NCI-H1092 treated with DMSO at 0.1 percent for 48 hours (cell line): ENCODE results near the gene ST3GAL2.
"Not testable (repeated sequence)": the region's sequence is repeated elsewhere in the genome, so short reads cannot be mapped to it uniquely, and the experiment has no call there.

Experiments
- DNase-seq: peaks from one replicate; lab custom pipeline; 2025; lab: John Stamatoyannopoulos, UW

ST3GAL2 gene

DNA sequence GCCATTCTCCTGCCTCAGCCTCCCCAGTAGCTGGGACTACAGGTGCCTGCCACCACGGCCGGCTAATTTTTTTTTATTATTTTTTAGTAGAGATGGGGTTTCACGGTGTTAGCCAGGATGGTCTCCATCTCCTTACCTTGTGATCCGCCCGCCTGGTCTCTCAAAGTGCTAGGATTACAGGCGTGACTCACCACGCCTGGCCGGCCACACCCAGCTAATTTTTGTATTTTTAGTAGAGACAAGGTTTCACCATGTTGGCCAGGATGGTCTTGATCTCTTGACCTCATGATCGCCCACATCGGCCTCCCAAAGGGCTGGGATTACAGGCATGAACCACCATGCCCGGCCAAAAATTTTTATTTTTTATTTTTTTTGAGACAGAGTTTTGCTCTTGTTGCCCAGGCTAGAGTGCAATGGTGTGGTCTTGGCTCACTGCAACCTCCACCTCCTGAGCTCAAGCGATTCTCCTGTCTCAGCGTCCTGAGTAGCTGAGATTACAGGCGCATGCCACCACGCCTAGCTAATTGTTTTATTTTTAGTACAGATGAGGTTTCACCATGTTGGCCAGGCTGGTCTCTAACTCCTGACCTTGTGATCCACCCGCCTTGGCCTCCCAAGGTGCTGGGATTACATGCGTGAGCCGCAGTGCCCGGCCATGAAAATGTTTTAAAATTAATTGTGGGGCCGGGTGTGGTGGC lies 52.5 kb downstream of the ST3GAL2 start:
- DNase-seq = not testable (repeated sequence)

DNA sequence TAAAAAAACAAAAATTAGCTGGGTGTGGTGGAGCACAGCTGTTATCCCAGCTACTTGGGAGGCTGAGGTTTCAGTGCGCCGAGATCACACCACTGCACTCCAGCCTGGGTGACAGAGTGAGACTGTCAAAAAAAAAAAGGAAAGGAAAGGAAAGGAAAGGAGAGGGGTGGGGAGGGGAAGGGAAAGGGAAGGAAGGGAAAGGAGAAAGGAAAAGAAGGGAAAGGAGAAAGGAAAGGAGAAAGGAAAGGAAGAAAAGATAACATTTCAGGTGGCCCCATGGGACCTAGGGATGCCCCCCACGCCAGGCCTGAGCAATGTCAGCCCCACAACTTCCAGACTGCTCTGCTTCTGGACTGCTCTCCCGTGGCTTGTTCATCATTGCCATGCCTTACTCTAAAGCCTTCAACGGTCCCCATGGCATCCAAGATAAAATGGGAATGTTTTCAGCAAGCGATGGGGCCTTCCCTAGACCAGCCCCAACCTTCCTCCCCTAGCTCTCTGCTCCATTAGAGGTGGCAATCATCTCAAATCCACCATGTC lies 55.4 kb downstream of the ST3GAL2 start:
- DNase-seq = no peak

DNA sequence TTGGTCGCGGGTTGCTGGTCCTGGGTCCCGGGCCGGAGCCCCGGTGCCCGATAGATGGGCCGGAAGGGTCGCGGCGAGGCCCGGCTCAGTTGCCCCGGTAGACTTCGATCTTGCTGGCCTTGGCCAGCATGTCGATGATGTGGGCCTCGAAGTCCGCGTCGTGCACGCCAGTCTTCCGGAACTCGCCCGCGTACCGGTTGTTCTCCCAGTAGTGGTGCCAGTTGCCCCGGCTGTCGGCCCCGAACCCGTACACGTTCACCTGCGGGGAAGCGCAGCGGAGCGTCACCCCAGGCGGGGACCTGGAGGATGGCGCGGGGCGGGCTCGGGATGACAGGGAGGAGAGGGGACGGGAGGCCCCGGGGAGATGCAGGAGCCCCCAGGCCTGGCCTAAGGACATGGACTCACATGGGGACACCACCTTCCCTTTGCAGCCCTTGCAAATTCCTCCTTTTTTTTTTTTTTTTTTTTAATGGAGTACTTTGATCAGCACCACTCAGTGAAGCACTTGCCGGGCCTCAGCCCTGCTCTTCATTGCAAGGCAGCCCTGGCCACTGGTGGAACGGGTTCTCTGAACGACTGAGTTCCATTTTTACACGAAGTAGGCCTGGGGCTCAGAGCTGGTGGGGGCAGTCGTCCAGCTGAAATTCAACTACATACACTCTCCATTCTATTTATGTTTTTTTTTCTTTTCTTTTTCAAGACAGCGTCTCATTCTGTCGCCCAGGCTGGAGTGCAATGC lies 57.1 kb downstream of the ST3GAL2 start:
- DNase-seq = no peak

DNA sequence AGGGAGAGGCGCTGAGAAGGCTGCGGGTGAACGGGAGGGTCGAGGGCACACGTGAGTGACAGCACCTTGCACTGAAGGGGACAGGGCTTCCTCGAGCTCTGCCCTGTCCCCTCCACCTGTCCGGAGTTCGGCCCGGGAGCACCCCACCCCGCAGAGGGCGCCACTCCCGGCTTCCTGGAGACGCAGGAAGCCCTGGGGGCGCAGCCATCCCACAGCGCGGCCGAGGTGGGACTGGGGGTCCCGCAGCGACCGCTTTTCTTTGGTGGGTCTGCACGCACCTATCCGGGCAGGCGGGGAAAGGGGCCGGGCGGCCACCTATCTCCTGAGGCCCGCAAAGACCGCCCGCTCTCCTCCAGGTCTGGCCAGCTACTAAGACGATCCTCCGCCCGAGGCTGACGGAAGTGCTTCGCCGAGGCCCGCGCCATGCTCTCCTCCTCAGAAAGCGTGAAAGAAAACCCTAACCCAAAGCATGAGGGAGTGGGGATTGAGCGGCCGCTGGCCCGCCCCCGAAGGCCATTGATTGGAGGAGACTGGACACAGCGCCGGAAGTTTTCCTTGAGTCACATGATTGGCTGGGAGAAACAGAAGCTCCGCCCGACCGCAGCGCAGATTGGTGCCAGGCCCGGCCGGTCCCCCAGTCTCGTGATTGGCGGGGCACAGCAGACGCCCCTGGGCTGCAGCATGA lies 57.8 kb downstream of the ST3GAL2 start:
- DNase-seq = peak; percentile 99

DNA sequence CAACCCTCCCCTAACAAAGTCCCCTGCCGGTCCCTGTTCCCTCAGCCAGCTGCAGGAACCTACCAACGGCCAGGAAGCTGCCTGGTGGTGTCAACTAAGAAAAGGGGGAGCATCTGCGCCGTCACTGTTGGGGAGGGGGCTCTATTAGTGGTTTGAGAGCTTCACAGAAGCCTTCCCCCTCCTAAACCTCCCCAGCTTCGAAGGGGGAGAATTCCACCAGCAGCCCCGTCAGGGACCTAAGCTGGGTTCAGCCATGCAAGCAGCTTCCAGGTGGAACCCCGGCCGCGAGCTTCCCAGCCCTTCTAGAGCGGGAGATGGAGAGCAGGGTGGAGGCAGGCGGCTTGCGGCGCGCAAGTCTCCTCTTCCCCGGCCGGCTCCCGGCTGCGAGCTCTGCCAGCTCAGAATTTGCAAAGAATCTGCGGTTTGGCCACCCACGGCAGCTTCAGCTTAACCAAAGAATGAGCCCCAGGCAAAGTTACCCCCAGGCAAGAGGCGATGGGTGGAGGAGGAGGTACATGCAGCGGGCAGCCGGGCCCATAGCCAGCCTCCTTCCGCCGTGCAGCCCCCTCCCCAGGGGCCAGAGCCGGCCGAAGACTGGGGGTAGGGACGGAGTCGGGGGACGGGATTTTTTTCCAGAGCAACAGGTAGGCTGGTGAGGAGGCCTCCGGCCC lies 58.5 kb downstream of the ST3GAL2 start:
- DNase-seq = peak; percentile 56

DNA sequence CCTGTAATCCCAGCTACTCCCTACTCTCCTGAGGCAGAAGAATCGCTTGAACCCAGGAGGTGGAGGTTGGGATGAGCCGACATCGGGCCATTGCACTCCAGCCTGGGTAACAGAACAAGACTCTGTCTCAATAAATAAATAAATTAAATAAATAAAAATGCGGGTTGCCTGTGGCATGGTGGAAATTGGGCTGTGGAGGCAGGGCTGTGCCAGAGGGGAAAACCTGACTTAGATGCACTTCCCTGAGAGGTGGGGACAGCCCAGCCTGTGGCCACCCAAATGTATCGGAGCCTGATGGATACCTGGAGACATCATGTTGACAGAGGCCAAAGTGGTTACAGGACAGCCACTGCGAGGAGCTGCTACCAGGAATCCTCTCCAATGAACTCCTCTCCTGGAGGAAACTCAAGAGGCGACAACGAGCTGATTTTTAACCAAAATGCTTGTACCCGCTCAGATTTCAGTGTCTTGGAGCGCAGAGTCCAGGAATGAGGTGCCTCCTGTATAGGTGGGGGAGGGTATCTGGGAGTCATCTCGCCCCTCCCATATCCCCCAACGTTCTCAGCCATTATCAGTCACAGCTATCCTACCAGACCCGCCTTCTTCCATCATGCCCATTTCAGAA lies 59.9 kb downstream of the ST3GAL2 start:
- DNase-seq = no peak

DNA sequence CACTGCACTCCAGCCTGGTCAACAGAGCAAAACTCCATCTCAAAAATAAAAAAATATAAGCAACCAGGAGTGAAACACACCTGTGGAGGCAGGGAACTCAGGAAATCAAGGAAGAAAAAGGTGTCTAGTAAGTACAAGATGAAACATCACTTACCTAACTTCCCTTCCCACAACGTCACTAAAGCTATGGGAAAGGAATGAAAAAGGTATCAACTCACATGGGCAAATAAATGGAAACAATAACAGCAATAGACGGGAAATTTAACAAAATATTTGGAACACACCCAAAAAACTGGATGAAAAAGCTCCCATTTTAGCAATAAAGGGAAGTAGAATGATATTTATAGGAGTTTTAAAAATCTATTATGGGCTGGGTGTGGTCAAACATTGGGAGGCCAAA lies 61.1 kb downstream of the ST3GAL2 start:
- DNase-seq = no peak

DNA sequence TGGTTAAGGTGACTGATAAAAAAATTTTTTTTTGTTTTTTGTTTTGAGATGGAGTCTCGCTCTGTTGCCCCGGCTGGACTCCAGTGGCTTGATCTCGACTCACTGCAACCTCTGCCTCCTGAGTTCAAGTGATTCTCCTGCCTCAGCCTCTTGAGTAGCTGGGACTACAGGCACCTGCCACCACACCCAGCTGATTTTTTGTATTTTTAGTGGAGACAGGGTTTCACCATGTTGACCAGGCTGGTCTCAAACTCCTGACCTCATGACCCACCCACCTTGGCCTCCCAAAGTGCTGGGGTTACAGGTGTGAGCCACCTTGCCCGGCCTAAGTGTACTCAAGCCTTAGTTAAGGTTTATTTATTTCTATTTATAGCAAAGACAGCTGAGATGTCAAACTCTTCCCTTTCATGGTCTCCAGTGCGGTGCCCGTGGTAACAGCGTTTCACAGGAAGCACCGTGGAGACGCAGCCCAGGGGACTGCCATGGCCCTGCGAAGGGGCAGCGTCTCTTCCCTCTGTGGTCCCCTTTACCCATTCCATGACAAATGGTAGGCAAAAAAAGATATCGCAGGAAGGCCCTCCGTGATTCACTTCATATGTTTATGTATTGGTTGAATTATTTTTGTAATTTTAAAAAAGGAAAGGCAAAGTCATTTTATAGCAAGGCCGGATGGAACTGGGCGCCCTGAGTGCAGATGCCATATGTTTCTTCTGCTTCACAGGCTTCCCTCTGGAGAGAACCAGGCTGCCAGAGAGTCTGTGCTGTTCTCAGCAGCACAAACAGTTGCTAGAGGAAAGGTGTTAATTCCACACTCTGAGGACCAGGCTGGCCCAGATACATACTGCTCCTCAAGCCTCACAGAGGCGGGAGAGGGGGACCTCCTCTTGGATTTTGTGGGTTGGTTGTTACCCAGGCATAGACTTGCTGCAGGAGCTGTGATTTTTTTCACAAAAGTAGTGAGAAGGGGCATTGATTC lies 63.0 kb downstream of the ST3GAL2 start:
- no peak for DNase-seq

DNA sequence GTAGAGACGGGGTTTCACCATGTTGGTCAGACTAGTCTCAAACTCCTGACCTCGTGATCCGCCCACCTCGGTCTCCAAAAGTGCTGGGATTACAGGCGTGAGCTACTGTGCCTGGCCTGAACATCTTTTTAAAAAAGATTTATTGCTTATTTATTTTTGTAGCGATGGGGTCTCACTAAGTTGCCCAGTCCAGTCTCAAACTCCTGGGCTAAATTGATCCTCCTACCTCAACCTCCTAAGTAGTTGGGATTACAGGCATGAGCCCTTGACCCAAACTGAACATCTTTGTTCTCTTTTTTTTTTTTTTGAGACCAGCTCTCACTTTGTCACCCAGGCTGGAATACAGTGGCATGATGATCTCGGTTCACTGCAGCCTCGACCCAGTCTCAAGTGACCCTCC lies 64.7 kb downstream of the ST3GAL2 start:
- no peak for DNase-seq

DNA sequence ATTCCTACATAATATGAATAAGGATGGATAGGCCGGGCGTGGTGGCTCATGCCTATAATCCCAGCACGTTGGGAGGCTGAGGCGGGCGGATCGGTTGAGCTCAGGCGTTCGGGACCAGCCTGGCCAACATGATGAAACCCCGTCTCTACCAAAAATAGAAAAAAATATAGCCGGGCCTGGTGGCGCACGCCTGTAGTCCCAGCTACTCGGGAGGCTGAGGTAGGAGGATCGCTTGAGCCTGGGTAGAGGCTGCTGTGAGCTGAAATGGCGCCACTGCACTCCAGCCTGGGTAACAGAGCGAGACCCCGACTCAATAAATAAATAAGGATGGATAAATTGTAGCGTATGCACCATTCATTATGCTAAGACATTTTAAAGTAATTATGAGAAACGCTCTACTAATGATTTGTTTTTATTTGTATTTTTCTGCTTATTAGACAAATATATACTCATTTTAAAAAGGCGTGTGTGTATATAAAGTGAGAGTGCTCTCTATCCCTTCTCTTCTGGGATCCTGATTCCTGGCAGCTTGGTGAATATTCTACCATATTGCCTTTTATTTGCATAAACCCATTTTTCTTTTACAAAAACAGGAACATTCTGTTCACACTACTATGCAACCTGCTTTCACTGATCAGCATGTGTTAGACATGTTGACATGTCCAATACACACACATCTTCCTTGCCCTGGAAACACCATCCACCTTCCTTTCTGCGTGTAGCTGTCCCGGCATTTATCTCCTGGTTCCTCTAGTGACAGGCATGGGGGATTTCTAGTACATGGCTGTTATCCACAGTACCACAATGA lies 65.8 kb downstream of the ST3GAL2 start:
- no peak for DNase-seq

DNA sequence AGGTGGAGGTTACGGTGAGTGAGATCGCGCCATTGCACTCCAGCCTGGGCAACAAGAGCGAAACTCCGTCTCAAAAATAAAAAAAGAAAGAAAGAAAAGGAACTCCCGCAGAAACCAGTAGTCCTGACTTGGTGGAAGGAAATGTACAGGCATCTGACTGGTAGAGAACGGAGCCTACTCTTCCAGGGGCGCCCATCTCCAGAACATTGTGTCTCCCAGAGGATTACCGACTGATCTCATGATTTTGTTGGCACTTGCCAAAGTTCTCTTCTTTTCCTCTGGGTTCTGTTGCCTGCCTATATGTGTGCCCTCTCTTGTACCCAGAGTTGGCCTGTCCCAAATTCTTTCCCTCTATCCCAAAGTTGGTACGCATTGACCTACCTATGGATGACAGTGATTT lies 68.0 kb downstream of the ST3GAL2 start:
- no peak for DNase-seq

DNA sequence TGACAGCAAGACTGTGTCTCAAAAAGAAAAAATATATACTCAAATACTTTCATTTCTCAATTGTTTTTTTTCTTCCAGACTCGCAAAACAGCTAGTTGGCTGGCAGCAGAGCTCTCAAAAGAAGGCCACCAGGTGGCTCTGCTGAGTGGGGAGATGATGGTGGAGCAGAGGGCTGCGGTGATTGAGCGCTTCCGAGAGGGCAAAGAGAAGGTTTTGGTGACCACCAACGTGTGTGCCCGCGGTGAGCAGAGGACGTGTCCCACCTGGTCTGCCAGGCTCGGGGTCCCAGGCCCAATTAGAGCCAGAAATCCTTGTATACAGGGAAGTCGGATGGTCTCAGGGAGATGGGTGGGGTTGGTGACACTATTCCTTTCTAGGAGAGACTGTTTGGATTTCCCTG lies 68.8 kb downstream of the ST3GAL2 start:
- not testable (repeated sequence) for DNase-seq

DNA sequence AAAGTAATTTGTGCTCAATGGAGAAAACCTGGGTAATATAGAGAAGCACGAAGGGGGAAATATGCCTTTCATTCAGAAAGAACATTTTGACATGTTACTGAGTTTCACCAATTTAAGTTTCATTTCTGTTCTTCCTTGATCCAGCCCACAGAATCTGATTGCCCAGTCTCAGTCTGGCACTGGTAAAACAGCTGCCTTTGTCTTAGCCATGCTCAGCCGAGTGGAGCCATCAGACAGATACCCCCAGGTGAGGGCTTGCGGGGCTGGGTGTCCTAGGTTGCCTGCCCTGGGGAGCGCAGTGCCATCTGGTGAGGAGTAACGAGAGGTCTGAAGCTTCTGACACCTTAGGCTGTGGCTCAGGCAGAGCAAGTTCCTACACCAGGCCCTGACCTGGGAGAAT lies 74.5 kb downstream of the ST3GAL2 start:
- no peak for DNase-seq

DNA sequence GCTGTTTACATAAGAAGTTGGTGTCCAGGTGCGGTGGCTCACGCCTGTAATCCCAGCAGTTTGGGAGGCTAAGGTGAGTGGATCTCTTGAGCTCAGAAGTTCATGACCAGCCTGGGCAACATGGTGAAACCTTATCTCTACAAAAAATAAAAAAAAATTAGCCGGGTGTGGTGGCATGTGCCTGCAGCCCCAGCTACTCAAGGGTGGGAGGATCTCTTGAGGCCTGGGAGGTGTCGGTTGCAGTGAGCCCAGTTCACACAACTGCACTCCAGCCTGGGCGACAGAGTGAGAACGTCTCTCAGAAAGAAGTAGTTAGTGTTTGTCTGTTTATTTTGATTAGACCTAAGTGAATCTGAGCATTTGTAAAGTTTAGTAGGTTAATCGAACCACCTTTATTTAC lies 79.3 kb downstream of the ST3GAL2 start:
- no peak for DNase-seq

DNA sequence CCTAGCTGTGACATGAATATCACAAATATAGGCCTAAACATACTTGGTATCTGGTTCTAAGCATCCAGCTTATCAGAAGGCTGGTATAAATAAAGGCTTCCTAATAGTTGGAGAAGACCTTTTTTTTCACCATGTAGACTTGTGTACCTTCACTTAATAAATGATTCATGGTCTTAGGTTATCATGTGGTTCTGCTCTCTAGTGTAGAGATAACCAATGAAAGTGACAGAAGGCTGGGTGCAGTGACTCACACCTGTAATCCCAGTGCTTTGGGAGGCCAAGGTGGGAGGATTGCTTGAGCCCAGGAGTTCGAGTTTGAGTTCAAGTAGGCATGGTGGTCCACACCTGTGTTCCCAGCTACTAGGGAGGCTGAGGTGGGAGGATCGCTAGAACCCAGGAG lies 89.1 kb downstream of the ST3GAL2 start:
- DNase-seq = no peak

DNA sequence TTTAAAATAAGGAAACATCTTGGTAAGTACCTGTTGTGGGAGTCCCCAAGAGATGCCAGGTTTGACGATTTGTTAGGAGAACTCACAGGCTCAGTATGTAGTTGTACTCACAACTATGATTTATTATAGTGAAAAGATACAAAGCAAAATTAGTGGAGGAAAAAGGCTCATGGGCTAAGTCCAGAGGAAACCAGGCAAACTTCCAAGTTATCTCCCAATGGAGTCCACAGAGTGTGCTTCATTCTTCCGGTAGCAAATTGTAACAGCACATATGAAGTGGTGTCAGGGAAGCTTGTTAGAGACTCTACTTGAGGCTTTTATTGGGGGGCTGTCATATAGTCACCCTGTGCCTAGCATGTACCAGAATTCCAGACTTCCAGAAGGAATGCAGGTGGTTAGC lies 89.9 kb downstream of the ST3GAL2 start:
- no peak for DNase-seq

DNA sequence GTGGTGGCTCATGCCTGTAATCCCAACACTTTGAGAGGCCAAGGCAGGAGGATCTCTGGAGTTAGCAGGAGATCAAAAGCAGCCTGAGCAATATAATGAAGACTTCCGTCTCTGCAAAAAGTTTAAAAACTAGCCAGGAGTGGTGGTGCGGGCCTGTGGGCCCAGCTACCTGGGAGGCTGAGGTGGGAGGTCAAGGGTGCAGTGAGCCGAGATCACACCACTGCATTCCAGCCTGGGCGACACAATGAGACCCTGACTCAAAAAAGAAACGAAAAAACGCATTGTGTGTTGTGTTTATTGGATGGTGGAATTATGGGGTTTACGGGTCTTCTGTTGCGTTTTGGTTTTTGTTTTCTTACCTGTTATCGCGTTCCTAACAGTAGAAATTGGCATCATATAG lies 93.1 kb downstream of the ST3GAL2 start:
- no peak for DNase-seq

DNA sequence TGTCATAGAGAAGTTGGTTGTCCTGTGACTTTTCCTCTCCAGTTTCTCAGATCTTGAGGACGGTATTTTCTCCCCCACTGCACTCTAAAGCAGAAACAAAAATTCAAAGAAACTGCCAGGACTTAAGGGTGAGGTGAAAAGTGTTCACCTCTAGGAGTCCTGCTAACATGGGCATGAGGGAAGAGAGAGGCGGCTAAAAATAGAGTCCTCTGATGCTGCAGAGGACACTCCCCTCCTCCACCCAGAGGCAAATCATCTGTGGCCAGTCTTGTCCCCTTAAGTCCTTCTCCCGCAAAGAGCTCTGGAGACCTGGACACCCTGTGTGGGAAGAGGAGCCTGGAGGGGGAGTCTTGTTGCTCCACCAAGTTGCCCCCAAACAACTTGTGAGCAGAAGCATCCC lies 96.9 kb downstream of the ST3GAL2 start:
- no peak for DNase-seq

DNA sequence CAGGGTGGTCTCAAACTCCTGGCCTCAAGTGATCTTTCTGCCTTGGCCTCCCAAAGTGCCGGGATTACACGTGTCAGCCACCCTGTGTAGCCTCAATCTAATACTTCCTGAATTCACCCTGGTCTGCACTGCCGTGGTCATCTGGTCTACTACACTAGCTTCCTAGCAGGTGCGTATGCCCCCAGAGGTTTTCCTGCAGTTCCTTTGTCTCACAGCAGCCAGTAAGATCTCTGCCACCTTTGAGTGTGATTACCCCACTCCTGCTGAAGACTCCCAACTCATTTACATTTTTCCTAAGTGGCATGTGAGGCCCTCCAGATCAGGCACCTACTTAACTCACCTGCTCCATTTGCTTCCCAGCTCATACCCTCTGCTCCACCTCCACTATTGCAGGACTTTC lies 97.3 kb downstream of the ST3GAL2 start:
- no peak for DNase-seq

DNA sequence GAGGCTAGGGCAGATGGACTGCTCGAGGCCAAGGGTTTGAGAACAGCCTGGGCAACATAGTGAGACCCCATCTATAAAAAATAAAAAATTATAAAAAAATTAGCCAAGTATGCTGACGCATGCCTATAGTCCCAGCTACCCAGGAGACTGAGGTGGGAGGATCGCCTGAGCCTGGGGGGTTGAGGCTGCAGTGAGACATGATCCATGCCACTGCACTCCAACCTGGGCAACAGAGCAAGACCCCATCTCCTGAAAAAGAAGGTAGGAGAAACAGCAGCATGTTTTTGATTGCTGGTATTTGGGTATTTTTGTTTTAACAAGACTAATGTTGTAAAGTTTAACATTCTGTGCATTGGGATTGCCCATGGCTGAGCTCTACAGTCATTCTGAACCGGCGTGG lies 101.1 kb downstream of the ST3GAL2 start:
- DNase-seq = no peak
